ENCODE data around the gene CCDC38. TPM values are rescaled to one million over a fixed set of nuclear protein-coding genes. Genes with fewer than 3 reads are reported as not detected.

CCDC38 gene
- total RNA-seq, 1 donor from 2014 or later = 0.13 TPM

GRCh38 chr12:95967301-95967700 lies 24.9 kb upstream of the CCDC38 start:
- Mint-ChIP-seq H3K36me3 (no peaks in the 10 kb centered on the region), H3K9me3 (no peaks in the 10 kb centered on the region), H3K4me3 (no peak overlapping the region), H3K27ac (no peak overlapping the region), H3K27me3 (ENCODE audit: low read depth) (no peaks in the 10 kb centered on the region), H3K4me1 (peaks cover 11% of the 10 kb centered on the region)
- TF ChIP-seq CTCF (IDR thresholded peaks at IDR 0.05; ENCODE audit: unreplicated experiment) = no peak
- DNase-seq (ENCODE audit: low spot score in 2 of 2, unreplicated experiment in 2 of 2) = no peak

- no peak overlapping the region for H3K27ac Mint-ChIP-seq
- H3K36me3 Mint-ChIP-seq = no peaks in the 10 kb centered on the region
- H3K9me3 Mint-ChIP-seq = no peaks in the 10 kb centered on the region
- H3K27me3 Mint-ChIP-seq (ENCODE audit: low read depth) = peaks cover 2% of the 10 kb centered on the region
- DNase-seq (ENCODE audit: low spot score in 2 of 2, unreplicated experiment in 2 of 2) = no peak
- H3K4me3 Mint-ChIP-seq = no peak overlapping the region
- TF ChIP-seq CTCF (IDR thresholded peaks at IDR 0.05; ENCODE audit: unreplicated experiment) = no peak
- H3K4me1 Mint-ChIP-seq = peaks cover 11% of the 10 kb centered on the region
These were observed 24.0 kb upstream of the CCDC38 start for GRCh38 chr12:95966287-95966870.

GRCh38 chr12:95963096-95963495 lies 20.7 kb upstream of the CCDC38 start:
- TF ChIP-seq CTCF (IDR thresholded peaks at IDR 0.05; ENCODE audit: unreplicated experiment) = no peak
- DNase-seq (ENCODE audit: low spot score in 2 of 2, unreplicated experiment in 2 of 2) = no peak
- Mint-ChIP-seq H3K27me3 (ENCODE audit: low read depth) (peaks cover 2% of the 10 kb centered on the region), H3K36me3 (no peaks in the 10 kb centered on the region), H3K4me3 (no peak overlapping the region), H3K4me1 (peaks cover 4% of the 10 kb centered on the region), H3K27ac (no peak overlapping the region), H3K9me3 (no peaks in the 10 kb centered on the region)

GRCh38 chr12:95962222-95962621 lies 19.8 kb upstream of the CCDC38 start:
- H3K4me3 Mint-ChIP-seq = no peak overlapping the region
- no peak for DNase-seq (ENCODE audit: low spot score in 2 of 2, unreplicated experiment in 2 of 2)
- no peak for TF ChIP-seq CTCF (IDR thresholded peaks at IDR 0.05; ENCODE audit: unreplicated experiment)
- no peaks in the 10 kb centered on the region for H3K36me3 Mint-ChIP-seq
- H3K27ac Mint-ChIP-seq = no peak overlapping the region
- peaks cover 2% of the 10 kb centered on the region for H3K27me3 Mint-ChIP-seq (ENCODE audit: low read depth)
- H3K4me1 Mint-ChIP-seq = peaks cover 4% of the 10 kb centered on the region
- no peaks in the 10 kb centered on the region for H3K9me3 Mint-ChIP-seq

- no peaks in the 10 kb centered on the region for H3K36me3 Mint-ChIP-seq
- H3K27me3 Mint-ChIP-seq (ENCODE audit: low read depth) = peaks cover 2% of the 10 kb centered on the region
- DNase-seq (ENCODE audit: low spot score in 2 of 2, unreplicated experiment in 2 of 2) = no peak
- no peaks in the 10 kb centered on the region for H3K4me1 Mint-ChIP-seq
- no peak for TF ChIP-seq CTCF (IDR thresholded peaks at IDR 0.05; ENCODE audit: unreplicated experiment)
- H3K9me3 Mint-ChIP-seq = no peaks in the 10 kb centered on the region
- H3K4me3 Mint-ChIP-seq = no peak overlapping the region
- no peak overlapping the region for H3K27ac Mint-ChIP-seq
These were observed 17.8 kb upstream of the CCDC38 start for GRCh38 chr12:95960241-95960640.

- no peaks in the 10 kb centered on the region for H3K36me3 Mint-ChIP-seq
- H3K4me3 Mint-ChIP-seq = no peak overlapping the region
- peaks cover 2% of the 10 kb centered on the region for H3K27me3 Mint-ChIP-seq (ENCODE audit: low read depth)
- no peak for DNase-seq (ENCODE audit: low spot score in 2 of 2, unreplicated experiment in 2 of 2)
- TF ChIP-seq CTCF (IDR thresholded peaks at IDR 0.05; ENCODE audit: unreplicated experiment) = no peak
- H3K4me1 Mint-ChIP-seq = no peaks in the 10 kb centered on the region
- no peak overlapping the region for H3K27ac Mint-ChIP-seq
- no peaks in the 10 kb centered on the region for H3K9me3 Mint-ChIP-seq
These were observed 16.7 kb upstream of the CCDC38 start for GRCh38 chr12:95959107-95959506.
